DOHH2 (cell line): ENCODE data around the gene ROCK2.

Experiments used
- EZH2phosphoT487 ChIP-seq: fragments of 200-600 bp; sonication (generic); IDR thresholded peaks from 2 replicates; pipeline ENCODE4 v1.6.1; 2017; ENCODE audit warnings: borderline replicate concordance, mild to moderate bottlenecking, antibody characterized with exemption, low read length, moderate library complexity, mixed read lengths
- TF ChIP-seq, protein P1 (sequence below): fragments of 200-600 bp; sonication (generic); IDR thresholded peaks from one replicate; pipeline ENCODE4 v1.5.1; 2014; ENCODE audit warnings: antibody characterized with exemption, mild to moderate bottlenecking, low read depth, low read length; ENCODE audit not compliant: poor library complexity, severe bottlenecking

- TF ChIP-seq, protein P1, sequence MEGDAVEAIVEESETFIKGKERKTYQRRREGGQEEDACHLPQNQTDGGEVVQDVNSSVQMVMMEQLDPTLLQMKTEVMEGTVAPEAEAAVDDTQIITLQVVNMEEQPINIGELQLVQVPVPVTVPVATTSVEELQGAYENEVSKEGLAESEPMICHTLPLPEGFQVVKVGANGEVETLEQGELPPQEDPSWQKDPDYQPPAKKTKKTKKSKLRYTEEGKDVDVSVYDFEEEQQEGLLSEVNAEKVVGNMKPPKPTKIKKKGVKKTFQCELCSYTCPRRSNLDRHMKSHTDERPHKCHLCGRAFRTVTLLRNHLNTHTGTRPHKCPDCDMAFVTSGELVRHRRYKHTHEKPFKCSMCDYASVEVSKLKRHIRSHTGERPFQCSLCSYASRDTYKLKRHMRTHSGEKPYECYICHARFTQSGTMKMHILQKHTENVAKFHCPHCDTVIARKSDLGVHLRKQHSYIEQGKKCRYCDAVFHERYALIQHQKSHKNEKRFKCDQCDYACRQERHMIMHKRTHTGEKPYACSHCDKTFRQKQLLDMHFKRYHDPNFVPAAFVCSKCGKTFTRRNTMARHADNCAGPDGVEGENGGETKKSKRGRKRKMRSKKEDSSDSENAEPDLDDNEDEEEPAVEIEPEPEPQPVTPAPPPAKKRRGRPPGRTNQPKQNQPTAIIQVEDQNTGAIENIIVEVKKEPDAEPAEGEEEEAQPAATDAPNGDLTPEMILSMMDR: no peak
- TF ChIP-seq EZH2phosphoT487: no peak
Measured at GRCh38 chr2:11309706-11310105, 34.7 kb downstream of the ROCK2 start.
